HG03108 (cell line): Measurements from ENCODE around the gene UNK.
"Not testable (repeated sequence)": the region's sequence is repeated elsewhere in the genome, so short reads cannot be mapped to it uniquely, and the experiment has no call there.

ENCODE experiments used
- ATAC-seq: cut with Tn5 transposase; IDR thresholded peaks from one replicate; pipeline ENCODE4 v1.9.1; 2021; ENCODE audit warnings: moderate library complexity; ENCODE audit not compliant: unreplicated experiment

UNK gene

DNA sequence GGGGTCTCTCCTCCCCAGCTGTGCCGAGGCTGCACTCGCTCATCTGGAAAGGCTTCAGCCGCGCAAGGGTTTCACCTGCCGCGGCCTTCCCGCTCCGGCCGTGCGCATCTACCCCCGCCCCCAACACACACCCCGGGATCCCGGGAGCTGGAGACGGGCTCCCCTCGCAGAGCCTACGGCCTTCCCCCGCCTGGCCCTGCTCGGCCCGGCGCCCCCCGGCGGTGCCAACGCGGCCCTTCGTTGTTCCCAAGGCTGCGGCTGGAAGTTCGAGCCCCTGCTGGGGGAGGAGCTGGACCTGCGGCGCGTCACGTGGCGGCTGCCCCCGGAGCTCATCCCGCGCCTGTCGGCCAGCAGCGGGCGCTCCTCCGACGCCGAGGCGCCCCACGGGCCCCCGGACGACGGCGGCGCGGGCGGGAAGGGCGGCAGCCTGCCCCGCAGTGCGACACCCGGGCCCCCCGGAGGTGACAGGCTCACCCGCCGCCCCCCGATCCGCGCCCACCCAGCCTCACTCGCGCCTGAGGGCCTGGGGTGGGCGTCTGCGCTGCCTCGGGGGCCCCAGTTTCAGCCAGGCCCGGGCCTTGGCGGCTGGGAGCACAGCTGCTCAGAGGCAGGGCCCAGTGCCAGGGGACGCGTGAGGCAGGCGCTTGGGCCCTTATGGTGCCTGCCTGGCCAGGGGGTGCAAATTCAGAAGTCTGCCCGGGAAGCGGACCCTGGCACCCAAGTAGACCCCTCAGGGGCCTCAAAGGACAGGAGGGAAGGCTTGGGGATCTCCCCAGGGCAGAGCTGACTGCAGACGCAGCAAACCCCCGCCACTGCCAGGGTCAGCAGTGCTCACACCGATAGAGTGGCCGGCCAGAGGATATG is 30.9 kb upstream of the UNK start:
- peak; percentile 58 for ATAC-seq

DNA sequence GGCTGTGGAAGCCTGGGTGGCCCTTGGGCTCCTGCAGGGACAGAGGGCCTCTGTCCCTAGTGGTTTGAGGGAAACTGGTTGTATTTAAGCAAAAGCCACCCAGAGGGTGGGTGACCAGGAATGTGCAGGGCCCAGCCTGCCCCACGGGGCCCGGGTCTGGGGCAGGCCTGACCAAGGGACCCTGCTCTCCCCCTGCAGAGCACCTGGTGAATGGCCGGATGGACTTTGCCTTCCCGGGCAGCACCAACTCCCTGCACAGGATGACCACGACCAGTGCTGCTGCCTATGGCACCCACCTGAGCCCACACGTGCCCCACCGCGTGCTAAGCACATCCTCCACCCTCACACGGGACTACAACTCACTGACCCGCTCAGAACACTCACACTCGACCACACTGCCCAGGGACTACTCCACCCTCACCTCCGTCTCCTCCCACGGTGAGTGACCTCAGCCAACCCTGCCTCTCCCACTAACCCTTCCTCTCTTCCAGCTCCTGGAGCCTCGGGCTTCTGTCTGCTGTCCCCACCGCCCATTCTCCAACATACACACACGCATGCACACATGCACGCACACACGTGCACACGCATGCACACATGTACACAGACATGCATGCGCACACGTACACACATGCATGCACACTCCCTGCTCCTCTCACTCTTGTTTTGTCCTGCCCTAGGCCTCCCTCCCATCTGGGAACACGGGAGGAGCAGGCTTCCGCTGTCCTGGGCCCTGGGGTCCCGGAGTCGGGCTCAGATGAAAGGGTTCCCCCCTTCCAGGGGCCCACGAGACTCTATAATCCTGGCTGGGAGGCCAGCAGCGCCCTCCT is 30.0 kb upstream of the UNK start:
- no peak for ATAC-seq

DNA sequence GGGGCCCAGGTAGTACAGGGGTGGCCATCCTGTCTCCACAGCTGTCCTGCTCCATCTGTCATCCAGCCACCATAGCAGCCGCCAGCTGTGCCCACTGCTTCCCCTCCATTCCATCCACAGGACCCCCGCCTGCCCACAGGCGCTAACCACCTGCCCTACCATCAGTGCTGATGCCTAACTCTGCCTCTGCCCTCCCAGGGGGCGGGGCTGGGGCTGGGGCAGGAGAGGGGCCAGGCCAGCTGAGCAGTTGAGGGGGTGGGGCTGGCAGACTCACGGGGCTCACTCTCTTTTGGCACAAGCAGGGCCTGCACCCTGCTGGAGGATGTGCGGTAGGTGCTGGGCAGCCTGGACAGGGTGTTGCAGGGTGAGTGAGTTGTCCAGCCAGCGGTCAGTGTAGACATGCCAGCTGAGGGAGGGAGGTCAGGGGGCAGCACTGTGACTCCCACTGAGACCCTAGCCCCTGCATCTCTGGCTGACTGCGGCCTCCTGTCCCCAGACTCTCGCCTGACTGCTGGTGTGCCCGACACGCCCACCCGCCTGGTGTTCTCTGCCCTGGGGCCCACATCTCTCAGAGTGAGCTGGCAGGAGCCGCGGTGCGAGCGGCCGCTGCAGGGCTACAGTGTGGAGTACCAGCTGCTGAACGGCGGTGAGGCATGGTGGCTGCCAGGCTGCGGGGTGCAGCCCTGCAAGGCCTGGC is 29.3 kb upstream of the UNK start:
- ATAC-seq, result no peak

DNA sequence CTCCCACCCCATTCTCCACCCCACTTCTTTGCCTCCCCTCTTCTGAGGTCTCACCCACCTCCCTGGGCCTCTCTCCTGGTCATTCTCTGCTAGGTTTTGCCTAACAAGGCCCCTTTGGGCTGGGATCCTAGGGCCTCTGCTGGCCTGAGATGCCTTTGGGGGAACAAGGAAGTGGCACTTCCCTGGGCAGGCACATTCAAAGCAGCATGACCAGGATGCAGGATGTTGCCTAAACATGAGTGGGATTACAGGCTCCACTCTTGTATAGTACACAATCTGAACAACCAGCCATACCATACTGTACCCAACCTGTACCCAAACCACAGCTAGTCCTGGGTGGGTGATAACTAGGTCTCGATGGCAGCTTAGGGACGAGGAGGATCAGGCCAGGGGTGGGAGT is 28.6 kb upstream of the UNK start:
- ATAC-seq, result no peak

DNA sequence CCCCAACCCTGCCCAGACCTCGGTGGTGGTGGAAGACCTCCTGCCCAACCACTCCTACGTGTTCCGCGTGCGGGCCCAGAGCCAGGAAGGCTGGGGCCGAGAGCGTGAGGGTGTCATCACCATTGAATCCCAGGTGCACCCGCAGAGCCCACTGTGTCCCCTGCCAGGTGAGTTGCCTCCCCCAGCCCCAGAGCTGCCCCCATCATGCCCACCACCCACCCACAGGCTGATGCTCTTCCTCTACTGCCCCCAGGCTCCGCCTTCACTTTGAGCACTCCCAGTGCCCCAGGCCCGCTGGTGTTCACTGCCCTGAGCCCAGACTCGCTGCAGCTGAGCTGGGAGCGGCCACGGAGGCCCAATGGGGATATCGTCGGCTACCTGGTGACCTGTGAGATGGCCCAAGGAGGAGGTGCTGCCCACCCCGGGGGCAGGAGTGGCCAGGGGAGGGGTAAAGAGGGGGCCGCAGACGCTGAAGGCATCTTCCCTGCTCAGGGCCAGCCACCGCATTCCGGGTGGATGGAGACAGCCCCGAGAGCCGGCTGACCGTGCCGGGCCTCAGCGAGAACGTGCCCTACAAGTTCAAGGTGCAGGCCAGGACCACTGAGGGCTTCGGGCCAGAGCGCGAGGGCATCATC is 28.0 kb upstream of the UNK start:
- ATAC-seq, result no peak

DNA sequence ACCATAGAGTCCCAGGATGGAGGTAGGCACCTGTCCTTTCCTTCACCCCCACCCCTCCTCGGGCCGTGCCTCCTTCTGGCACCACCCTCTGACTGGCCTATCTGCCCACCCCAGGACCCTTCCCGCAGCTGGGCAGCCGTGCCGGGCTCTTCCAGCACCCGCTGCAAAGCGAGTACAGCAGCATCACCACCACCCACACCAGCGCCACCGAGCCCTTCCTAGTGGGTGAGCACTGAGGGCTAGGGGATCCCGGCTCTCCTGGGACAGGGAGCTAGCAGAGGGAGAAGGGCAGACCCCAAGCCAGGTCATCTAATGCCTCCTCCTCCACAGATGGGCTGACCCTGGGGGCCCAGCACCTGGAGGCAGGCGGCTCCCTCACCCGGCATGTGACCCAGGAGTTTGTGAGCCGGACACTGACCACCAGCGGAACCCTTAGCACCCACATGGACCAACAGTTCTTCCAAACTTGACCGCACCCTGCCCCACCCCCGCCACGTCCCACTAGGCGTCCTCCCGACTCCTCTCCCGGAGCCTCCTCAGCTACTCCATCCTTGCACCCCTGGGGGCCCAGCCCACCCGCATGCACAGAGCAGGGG is 27.4 kb upstream of the UNK start:
- no peak for ATAC-seq

DNA sequence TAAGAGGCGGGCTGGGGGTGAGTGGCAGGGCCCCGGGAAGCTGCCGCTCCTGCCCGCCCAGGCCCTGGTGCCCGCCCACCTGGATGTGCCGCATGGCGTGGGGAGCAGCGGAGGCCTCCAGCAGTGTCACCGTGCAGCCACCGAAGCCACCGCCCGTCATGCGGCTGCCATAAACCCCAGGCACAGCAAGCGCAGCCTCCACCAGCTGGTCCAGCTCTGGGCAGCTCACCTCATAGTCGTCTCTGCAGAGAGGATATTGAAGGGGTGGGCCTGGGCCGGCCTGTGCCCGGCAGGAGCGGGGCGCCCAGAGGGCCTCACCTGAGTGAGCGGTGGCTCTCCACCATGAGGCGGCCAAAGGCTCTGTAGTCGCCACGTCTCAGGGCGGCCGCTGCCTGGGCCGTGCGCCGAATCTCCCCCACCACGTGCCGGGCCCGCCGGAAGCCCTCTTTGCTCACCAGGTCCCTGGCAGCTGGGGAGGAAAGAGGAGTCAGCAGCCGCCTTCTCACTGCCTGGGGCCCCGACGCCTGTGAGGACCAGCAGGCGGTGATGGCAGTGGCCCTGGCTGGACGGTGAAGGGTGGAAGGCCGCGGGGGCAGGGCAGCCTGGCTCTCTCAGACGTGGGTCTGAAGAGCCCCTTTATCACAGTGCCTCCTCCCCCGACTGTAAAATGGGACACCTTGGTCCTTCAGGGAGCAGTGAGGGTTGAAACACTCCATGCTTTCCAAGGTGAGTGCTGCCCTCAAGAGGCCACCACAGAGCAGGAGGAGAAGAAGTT is 26.3 kb upstream of the UNK start:
- no peak for ATAC-seq

DNA sequence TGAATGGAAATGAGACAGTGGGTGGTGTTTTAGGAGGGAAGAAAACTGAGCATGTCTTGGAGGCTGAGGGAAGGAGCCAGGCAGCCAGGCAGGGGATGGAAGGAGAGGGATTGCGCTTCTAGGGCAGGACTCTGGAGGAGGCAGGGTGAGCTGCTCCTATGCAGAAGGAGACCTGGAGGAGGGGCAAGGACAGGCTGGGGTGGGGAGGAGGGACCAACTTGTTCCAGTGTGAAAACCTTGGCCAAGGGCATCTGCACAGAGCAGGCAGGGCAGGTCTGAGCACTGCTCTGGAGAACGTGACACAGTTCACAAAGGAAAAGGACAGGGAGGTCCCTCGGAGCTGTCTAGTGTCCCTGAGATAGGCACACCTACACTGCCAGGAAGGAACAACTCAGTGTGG is 25.1 kb upstream of the UNK start:
- no peak for ATAC-seq

DNA sequence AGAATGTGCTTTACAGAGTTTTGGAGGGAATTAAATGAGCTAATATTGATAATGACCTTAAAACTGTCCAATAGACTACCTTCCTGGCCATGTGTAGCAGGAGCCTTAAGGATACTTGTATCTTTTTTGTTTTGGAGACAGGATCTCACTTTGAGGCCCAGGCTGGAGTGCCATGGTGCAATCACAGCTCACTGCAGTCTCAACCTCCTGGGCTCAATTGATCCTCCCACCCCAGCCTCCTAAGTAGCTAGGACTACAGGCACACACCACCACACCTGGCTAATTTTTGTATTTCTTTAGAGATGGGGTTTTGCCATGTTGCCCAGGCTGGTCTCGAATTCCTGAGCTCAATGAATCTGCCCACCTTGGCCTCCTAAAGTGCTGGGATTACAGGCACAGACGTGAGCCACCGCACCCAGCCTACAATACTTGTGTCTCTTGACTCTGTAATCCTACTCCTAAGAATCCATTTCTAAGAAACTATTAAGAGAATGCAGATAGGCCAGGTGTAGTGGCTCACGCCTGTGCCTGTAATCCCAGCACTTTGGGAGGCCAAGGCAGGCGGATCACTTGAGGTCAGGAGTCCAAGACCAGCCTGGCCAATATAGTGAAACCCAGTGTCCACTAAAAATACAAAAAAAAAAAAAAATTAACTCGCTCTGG is 24.5 kb upstream of the UNK start:
- ATAC-seq, result not testable (repeated sequence)

DNA sequence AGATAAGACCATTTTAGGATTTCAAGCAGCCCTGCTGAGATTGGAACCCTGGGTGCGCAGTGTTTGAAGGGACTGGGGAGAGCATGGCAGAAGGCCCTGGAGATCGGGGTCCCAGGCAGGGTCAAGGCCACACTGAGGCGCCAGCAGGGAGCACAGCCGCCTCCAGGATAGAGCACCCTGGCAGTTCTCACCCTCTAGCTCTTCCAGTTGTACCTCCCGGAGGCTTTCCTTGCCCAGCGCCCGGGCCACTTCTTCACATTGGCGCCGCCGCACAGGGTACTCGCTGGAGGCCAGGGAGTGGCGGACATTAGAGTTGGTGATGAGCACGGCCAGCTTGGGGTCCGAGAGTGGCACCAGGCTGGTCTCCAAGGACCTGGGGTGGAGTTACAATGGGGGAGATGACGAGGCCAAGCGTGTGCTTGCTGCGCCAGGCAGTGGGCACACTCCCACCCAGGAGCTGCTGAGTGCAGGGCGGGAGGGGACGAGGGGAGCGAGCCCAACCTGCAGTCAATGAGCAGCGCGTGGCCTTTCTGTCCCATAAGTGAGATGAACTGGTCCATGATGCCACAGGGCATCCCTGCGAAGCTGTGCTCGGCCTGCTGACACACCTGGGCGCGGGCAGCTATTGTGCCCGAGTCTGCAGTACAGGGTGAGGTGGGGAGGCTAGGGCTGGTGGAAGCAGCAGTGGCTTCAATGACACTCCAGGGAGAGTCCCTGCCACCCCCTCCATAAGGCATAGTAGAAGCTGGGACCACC is 21.9 kb upstream of the UNK start:
- no peak for ATAC-seq

DNA sequence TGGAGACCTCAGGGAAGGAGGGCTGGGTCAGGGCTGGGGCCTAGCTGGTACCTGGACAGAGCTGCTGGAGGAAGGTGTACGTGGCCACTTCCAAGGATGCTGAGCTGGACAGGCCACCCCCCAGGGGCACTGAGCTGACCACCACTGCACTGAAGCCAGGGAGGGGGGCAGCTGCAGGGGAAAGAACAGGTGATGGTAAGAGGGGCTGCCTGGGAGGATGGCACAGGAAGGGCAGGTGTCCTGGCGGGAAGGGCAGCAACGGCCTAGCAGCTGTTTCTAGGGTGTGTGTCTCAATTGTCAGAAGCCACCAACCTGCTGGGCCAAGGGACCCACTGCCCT is 21.4 kb upstream of the UNK start:
- no peak for ATAC-seq

DNA sequence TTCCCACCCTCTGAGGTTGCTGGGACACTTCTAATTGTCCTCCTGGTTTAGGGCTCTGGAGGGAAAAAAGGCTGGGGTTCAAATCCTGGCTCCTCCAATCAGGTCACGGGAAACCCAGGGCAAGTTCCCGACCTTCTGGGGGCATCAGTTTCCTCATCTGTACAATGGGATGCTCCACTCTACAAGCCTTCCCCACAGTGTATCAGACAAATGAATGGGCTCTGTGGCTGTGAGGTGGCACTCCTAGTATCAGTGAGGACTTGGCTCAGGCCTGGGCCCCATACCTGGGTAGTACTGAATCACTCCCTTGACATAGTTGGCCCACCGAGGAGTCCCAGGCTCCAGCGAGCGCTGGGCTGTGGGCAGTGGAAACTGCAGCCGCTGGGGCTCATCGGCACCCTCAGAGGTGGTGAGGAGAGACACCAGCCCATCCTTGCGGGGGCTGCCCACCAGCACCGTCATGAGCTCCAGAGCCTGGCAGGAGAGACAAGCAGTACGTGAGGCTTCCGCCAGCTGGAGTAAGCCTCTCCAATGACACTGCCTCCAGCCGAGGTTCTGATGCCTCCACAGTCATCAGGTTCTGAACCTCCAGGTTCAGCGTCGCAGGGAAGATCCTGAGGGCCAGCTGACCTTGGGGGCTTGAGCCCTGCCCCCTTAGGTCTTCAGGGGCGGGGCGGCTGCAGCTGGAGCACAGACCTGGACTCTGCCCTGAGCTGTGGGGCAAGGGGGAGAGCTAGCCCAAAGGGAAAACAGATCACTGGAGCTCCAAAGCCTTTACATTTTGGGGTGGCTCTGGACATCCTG is 20.8 kb upstream of the UNK start:
- ATAC-seq, result no peak

DNA sequence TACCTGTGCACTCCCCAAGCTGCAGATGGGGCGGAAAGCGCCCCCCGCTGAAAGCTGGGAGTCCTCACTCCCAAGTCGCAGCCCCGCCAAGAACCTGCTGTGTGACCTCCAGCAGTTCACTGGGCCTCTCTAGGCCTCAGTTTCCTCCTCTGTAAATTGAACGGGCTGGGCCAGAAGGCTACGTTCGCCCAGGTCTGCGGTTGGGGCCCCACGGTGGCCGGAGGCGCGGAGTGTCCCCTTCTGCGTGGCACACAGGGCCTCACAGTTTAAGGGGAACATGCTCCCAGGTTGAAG is 20.2 kb upstream of the UNK start:
- no peak for ATAC-seq

DNA sequence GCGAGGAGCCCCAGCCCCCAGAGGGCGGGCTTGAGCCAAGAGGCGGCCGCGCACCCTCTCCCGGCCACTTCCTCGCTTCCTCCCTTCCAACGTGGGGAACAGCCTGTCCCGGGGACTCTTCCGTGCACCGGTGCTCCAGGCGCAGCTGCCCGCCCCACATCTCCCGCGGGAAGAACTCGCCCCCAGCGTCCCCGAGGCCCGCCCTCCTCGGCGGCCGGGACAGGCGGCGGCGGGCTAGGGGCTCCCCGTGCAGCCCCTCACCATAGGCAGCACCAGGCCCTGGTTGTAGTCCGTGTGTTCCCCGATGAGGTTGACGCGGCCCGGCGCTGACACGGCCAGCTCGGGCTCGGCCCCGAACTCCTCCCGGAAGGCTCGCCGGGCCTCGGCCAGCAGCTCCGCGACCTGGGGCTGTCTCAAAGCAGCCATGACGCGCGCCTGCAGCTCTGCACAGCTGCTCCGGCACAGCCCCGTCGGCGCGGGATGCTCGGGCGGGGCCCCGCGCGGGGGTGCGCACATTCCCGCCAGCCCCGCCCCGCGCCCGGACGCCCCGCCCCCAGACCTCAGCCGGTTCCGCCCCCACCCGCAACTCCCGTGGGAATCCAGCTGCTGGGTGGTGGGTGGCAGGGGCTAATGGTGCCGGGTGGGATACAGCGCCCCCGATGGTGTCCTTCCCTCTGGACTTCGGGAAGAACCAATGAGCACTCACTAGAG is 19.7 kb upstream of the UNK start, which contains the start of gene GALK1:
GALK1 (minus strand) TSS at position 482 of the 711 bp plus-strand sequence; CDS start at position 426, 56 bp downstream.
- ATAC-seq, result peak; percentile 58

DNA sequence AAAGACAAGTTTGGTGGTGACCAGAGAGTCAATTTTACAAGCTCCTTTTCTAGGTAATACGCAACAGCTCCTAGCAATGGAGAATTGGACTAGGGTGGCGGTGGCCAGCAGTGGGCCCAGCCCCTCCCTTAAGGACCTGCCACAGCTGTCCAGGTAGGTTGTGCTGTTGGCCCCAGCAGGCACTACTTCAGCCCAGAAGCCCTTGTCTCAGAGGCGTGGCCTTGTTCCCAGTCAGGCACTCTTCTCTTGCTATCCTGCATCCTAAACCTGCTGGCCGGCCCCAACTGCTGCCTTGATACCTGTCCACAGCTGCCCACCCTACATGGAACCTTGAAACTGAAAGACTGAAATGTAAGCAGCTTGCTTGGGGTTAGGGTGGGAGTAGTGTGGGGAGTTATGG is 18.6 kb upstream of the UNK start:
- no peak for ATAC-seq

DNA sequence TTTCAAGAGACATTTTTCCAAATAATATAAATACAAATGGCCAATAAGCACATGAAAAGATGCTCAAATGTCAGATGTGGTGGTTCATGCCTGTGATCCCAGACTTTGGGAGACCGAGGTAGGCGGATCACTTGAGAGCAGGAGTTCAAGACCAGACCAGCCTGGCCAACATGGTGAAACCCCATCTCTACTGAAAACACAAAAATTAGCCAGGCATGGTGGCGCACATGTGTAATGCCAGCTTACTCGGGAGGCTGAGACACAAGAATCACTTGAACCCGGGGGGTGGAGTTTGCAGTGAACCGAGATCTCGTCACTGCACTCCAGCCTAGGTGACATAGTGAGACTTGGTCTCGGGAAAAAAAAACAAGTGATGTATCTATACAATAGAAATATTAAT is 16.7 kb upstream of the UNK start:
- no peak for ATAC-seq

DNA sequence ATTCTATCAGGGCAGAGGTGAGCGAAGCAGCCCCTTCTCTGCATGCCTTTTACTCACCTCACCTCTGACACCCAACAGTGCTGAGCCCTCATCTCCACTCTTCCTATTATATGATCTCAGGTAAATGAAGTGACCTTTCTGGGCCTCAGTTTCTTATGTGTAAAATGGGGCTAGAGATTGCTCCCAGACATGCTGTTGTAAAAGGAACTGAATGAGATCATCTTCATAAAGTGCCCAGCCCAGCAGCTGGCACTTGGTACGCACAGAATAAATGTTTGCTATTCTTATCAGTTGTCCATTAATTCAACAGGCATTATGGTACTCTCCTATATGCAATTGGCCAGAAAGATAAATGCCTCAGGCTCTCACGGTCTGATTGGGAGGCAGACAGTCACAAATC is 15.1 kb upstream of the UNK start:
- ATAC-seq, result no peak
